KOPT-K1 (cell line): Measurements from ENCODE around the gene ITGA2B.
"Not testable (repeated sequence)": the region's sequence is repeated elsewhere in the genome, so short reads cannot be mapped to it uniquely, and the experiment has no call there.

Source experiments
- H3K27ac ChIP-seq: fragments of 200-600 bp; sonication (generic); 2 replicates; pipeline ENCODE4 v1.5.1; 2016; ENCODE audit warnings: antibody characterized with exemption, mild to moderate bottlenecking, low read depth, low read length; ENCODE audit not compliant: poor library complexity, severe bottlenecking
- H3K36me3 ChIP-seq: fragments of 200-600 bp; sonication (generic); 2 replicates; pipeline ENCODE4 v1.5.1; 2017; ENCODE audit warnings: antibody characterized with exemption, mild to moderate bottlenecking, low read length, moderate library complexity; ENCODE audit not compliant: insufficient read depth
- H3K9me3 ChIP-seq: fragments of 200-600 bp; sonication (generic); 2 replicates; pipeline ENCODE4 v1.5.1; 2017; ENCODE audit warnings: antibody characterized with exemption, low read length, mild to moderate bottlenecking; ENCODE audit not compliant: insufficient read depth, poor library complexity, severe bottlenecking

The ITGA2B gene

DNA sequence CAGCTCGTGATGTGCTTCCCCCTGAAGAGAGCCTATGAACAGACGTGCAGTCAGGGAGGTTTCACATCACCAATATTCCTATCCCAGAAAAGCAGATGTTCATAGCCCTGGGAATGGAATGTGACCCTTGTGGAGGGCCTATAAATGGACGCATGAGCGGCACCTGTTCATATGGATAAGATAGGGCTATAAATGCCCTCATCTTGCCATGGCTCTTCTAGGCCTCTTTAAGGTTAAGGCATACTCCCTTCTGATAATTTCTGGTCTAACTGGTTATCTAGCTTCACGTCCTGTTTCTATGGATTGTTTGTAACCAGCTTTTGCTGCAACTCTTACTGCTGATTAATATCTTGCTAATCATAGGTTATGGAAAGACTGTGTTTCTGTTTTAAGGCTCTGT lies 48.9 kb downstream of the ITGA2B start:
- not testable (repeated sequence) for H3K27ac ChIP-seq, H3K9me3 ChIP-seq, H3K36me3 ChIP-seq

DNA sequence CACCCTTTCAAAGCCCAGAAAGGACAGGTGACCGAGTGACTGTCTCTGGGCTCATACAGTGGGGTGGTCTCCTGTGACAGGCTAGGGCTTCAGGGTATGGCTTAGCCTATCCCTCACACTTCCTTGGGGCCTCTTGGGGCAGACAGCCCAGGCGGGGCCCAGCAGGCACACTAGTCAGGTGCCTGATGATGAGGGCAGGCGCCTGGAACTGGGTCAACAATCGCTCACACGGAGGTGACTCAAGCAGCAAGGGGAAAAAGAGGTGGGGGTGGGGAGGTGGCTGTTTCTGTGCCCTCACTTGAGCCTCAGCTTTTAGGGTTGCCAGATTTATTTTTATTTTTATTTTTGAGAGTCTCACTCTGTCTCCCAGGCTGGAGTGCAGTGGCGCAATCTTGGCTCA lies 50.7 kb downstream of the ITGA2B start:
- Histone ChIP-seq H3K27ac (no peak overlapping the region), H3K9me3 (no peaks in the 10 kb centered on the region), H3K36me3 (no peaks in the 10 kb centered on the region)

GRCh38 chr17:44335968-44336367 lies 53.5 kb downstream of the ITGA2B start:
- no peaks in the 10 kb centered on the region for H3K36me3 ChIP-seq
- no peak overlapping the region for H3K27ac ChIP-seq
- no peaks in the 10 kb centered on the region for H3K9me3 ChIP-seq

DNA sequence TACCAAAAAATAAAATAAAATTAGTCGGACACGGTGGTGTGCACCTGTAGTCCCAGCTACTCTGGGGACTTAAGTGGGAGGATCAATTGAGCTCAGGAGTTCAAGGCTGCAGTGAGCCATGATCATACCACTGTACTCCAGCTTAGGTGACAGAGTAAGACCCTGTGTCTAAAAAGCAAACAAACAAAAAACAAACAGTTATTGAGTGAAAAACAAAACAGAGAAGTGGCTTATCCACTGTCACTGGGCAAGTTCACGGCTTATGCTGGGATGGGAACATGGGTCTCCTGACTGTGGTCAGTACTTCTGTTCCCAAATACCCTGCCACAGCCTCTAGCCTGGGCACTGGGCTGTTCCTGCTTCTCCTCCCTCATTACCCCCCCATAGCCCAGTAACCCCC lies 53.9 kb downstream of the ITGA2B start:
- Histone ChIP-seq H3K27ac (no peak overlapping the region), H3K9me3 (no peaks in the 10 kb centered on the region), H3K36me3 (no peaks in the 10 kb centered on the region)

- Histone ChIP-seq H3K27ac (no peak overlapping the region), H3K36me3 (no peaks in the 10 kb centered on the region), H3K9me3 (no peaks in the 10 kb centered on the region)
Observed at GRCh38 chr17:44334727-44335126, 54.7 kb downstream of the ITGA2B start.

DNA sequence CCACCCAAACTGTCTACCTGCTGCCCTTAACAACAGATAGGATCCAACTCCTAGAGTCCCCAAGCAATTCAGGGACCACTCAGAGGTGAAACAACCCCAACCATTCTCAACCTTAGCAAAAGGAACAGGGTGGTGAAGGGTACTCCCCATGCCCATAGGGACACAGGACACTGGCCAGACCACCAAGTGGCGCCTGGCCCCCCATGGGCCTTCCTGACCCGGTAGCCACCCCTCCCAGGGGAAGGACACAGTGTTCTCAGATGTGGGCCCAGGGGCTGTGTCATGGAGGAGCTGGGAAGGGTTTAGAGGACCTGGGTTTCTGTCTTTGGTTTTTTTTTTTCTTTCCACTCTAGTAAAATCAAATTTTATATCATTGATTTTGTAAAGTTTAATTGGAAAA lies 55.1 kb downstream of the ITGA2B start:
- H3K9me3 ChIP-seq = no peaks in the 10 kb centered on the region
- no peak overlapping the region for H3K27ac ChIP-seq
- no peaks in the 10 kb centered on the region for H3K36me3 ChIP-seq

GRCh38 chr17:44333371-44333770 lies 56.1 kb downstream of the ITGA2B start:
- Histone ChIP-seq H3K27ac (no peak overlapping the region), H3K9me3 (no peaks in the 10 kb centered on the region), H3K36me3 (no peaks in the 10 kb centered on the region)

DNA sequence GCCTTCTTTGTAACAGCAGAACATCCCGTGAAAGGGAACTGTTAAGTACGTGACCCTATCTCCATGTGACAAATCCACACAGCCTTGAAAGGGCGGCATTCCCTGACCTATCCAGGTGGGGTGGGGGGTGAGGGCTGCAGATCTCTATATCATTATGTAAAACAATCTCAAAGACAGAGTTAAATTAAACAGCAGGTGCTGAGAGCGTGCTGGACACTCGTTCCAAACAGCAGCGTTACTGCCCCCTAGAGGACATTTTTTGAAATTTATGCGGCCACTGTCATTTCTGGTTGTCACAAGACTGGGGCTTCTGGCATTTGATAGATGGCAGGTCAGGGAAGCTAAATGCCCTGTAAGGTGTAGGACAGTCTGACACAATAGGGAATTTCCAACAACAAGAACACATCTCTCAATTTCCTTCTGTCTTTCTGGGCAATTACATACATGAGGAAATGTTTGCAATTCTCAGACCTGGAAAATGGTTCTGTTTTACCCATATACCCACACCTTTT lies 58.1 kb downstream of the ITGA2B start:
- no peaks in the 10 kb centered on the region for H3K9me3 ChIP-seq
- H3K27ac ChIP-seq = no peak overlapping the region
- no peaks in the 10 kb centered on the region for H3K36me3 ChIP-seq

GRCh38 chr17:44330263-44330662 lies 59.2 kb downstream of the ITGA2B start:
- not testable (repeated sequence) for H3K36me3 ChIP-seq, H3K27ac ChIP-seq, H3K9me3 ChIP-seq

DNA sequence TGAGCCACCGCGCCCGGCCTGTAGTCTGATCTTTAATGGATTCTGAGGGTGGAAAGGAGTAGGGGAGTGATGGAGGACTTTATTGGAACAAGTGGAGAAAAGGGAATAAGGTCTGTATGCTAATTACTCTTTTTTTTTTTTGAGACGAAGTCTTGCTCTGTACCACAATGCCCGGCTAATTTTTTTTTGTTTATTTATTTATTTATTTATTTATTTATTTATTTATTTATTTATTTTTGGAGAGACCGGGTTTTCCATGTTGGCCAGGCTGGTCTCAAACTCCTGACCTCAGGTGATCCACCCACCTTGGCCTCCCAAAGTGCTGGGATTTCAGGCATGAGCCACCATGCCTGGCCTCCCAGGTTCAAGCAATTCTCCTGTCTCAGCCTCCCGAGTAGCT lies 59.9 kb downstream of the ITGA2B start:
- not testable (repeated sequence) for H3K9me3 ChIP-seq, H3K27ac ChIP-seq, H3K36me3 ChIP-seq

GRCh38 chr17:44327715-44328449 lies 61.6 kb downstream of the ITGA2B start:
- Histone ChIP-seq H3K36me3 (no peaks in the 10 kb centered on the region), H3K27ac (no peak overlapping the region), H3K9me3 (no peaks in the 10 kb centered on the region)

DNA sequence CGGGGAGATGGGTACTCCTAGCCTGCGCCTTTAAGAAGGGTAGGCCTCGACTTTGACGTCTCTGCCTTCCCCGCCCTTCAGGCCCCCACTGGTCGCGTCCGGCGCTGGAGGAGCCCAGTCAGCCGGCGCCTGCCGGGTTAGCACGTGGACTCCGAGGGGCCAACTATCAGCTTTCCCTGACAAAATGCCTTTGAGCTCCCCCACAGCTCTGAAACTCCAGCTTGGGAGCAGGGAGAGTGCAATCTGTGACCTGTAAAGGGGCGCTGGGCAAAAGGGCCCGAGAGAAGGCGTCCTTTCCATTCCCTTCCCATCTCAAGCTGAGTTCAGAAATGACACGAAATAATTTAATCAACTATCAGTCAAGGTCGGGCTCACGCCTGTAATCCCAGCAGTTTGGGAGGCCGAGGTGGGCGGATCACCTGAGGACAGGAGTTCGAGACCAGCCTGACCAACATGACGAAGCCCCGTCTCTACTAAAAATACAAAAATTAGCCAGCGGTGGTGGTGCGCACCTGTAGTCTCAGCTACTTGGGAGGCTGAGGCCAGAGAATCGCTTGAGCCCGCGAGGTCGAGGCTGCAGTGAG lies 62.5 kb downstream of the ITGA2B start:
- Histone ChIP-seq H3K9me3 (no peaks in the 10 kb centered on the region), H3K36me3 (peaks cover 6% of the 10 kb centered on the region; the same call in 1 of the 2 replicates), H3K27ac (no peak overlapping the region)

DNA sequence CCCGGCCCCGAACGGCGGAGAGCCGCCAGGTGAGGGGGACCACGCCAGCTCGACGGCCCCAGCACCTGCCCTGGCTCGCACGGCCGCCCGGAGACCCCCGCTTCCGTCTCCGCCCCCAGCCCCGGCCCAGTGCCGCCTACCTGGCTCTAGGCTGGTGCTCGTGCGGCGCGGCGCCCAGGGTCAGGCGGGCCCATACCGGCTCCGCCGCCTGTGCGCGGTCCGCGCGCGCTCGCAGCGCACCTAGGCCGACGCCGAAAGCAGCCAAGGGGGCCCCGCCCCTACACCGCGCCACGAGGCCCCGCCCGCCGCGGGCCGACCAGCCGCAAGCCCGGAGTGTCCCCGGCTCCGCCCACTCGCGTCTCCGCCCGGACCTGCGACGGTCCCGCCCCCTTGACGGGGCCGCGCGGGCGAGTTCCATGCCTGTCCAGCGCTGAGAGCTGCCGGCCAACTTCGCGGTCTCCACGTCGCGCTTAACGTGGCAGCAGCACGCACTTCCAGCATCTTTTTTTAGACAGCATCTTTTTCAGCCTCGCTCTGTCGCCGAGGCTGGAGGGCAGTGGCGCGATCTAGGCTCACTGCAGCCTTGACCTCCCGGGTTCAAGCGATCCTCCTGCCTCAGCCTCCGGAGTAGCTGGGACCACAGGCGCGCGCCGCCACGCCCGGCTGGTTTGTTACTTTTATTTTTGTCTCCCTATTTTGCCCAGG lies 64.7 kb downstream of the ITGA2B start, which contains the start of gene SLC25A39:
SLC25A39 (minus strand) TSS at position 253 of the 705 bp plus-strand sequence. CDS start 1,261 bp downstream, outside the sequence.
- Histone ChIP-seq H3K36me3 (peaks cover 28% of the 10 kb centered on the region; the same call in 1 of the 2 replicates), H3K9me3 (no peaks in the 10 kb centered on the region), H3K27ac (peak within 1 kb of the TSS; percentile 63)

- Histone ChIP-seq H3K27ac (peak overlapping the region; percentile 63), H3K36me3 (peaks cover 34% of the 10 kb centered on the region; the same call in 1 of the 2 replicates), H3K9me3 (no peaks in the 10 kb centered on the region)
Observed at GRCh38 chr17:44324092-44324570, 65.3 kb downstream of the ITGA2B start.
